GM12801 (cell line): Measurements from ENCODE around the gene KAT6B.

ENCODE experiments used
- TF ChIP-seq, protein P1 (sequence below): IDR thresholded peaks from one replicate; pipeline ENCODE4 v1.5.1; 2011; ENCODE audit warnings: control low read depth; ENCODE audit not compliant: insufficient read length; ENCODE audit errors: extremely low read depth

Gene KAT6B

DNA sequence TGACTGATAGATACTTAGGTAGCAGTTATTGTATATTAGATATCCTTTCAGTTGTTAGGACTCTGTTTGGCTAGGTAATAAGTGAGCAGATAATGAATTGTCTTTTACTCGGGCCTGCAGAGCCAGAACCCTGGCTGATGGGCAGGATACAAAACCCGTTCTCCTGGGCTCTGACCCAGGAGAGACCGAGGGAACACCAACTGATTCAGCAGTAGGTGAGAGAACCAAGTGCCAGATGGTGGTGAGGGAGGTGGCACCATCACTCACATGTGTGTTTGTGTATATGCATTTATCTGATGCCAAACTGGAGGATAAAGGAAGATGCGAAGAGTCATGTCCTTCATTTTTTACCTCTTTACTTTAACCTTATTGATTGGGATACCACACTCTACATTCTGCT, 169.4 kb downstream of the KAT6B start:
- TF ChIP-seq, protein P1, sequence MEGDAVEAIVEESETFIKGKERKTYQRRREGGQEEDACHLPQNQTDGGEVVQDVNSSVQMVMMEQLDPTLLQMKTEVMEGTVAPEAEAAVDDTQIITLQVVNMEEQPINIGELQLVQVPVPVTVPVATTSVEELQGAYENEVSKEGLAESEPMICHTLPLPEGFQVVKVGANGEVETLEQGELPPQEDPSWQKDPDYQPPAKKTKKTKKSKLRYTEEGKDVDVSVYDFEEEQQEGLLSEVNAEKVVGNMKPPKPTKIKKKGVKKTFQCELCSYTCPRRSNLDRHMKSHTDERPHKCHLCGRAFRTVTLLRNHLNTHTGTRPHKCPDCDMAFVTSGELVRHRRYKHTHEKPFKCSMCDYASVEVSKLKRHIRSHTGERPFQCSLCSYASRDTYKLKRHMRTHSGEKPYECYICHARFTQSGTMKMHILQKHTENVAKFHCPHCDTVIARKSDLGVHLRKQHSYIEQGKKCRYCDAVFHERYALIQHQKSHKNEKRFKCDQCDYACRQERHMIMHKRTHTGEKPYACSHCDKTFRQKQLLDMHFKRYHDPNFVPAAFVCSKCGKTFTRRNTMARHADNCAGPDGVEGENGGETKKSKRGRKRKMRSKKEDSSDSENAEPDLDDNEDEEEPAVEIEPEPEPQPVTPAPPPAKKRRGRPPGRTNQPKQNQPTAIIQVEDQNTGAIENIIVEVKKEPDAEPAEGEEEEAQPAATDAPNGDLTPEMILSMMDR = no peak

- TF ChIP-seq, protein P1 = no peak
Observed at GRCh38 chr10:74997163-74997562, 170.8 kb downstream of the KAT6B start.

DNA sequence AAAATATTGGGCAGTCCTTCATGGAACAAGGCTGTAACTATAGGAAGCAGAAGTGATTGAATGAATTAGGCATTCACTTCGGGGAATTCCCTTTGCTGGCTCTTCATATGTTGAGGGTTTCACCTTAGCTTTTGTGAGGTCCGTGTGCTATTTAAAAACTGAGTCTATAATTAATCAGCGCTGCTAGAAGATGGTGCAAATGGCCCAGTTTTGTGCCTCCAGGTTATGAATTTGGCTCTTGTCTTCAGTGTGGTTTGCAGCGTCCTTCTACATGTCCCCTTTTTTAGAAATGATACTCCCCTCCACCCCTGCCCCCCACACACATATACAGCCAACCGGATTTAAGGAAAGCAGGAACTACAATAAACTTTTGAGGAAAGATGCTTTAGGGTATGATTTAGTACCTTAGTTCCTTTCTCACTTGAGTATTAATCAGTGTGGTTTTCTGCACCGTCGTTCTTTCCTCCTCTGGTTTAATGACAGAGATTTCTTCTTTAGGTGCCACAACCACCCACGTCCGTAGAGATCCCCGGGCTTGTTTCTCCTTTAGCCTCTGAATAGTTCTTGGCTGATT, 174.4 kb downstream of the KAT6B start:
- TF ChIP-seq, protein P1 = no peak

GRCh38 chr10:75001715-75002350, 175.4 kb downstream of the KAT6B start:
- TF ChIP-seq, protein P1 = no peak

GRCh38 chr10:75002351-75002725, 175.9 kb downstream of the KAT6B start:
- TF ChIP-seq, protein P1 = no peak

DNA sequence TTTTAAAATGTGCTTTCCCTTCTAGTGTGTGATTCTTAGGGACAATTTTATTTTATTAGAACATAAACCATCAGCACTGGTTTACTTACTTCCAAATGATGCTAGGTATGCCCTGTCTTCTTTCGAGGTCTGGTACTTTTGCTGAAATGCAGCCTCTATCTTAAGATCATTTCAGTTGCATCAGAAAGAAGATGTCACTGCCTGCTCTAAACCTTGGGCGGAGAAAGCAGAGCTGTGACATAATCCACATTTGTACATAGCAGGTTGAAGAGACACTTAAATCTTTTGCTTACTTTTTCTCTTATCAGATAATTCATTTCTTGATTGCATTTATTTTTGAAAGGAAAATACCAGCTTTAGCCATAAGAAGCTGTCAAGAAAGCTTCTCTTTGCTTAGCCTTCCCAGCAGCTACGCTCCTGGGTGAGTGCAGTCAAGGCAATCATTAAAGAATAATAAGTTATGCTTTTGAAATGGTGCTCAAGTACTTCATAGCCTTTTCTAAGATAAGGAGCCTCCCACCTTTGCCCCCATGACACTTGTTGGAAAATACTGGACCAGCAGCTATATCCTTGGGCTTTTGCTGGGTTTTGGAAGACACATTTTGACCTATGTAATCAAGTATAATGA, 176.7 kb downstream of the KAT6B start:
- TF ChIP-seq, protein P1 = no peak

DNA sequence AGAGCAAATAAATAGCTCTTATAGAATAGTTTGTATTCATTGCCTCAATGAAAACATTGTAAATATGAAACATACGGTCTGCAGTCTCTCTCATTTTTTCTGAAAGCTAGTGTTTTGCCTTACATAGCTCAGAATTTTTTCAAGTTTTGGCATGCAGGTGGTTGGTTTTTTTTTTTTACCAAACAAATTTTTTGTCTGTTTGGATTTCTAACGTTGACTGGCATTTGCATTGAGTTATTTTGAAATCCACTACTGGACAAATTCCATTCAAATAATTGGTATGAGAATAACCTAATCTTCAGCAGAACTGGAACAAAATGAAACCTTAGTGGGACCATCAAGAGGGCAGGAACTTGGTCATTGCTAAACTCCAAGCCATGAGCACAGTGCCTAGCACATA, 177.5 kb downstream of the KAT6B start:
- TF ChIP-seq, protein P1 = no peak
